Uterus (tissue), 4 donors: ENCODE results near the gene GCNT4. TPM values are rescaled to one million over a fixed set of nuclear protein-coding genes. Genes with fewer than 3 reads are reported as not detected.

Experiments used
- DNase-seq, 2 donors: peaks; one replicate each; pipeline ENCODE4 v3.0.0-alpha.2; 2019 to 2020
- H3K27ac ChIP-seq, 2 donors: fragments of 200-600 bp; sonication (generic); 1 replicate in 1 of 2; 2 replicates in 1 of 2; pipeline ENCODE4 v1.5.1; 2016 to 2018
- H3K27me3 ChIP-seq, 2 donors: fragments of 200-600 bp; sonication (generic); one replicate each; pipeline ENCODE4 v1.5.1; 2018 to 2019; ENCODE audit warnings: control low read depth in 1 of 2
- H3K36me3 ChIP-seq, 2 donors: fragments of 200-600 bp; sonication (generic); one replicate each; pipeline ENCODE4 v1.5.1; 2019; ENCODE audit warnings: control low read depth in 1 of 2
- H3K4me1 ChIP-seq, 2 donors: fragments of 200-600 bp; sonication (generic); one replicate each; pipeline ENCODE4 v1.5.1; 2018 to 2019; ENCODE audit warnings: control low read depth in 1 of 2
- H3K4me3 ChIP-seq, 2 donors: fragments of 200-600 bp; sonication (generic); 1 replicate in 1 of 2; 2 replicates in 1 of 2; pipeline ENCODE4 v1.5.1; 2018 to 2019; ENCODE audit warnings: mild to moderate bottlenecking in 1 of 2
- H3K9me3 ChIP-seq, 2 donors: fragments of 200-600 bp; sonication (generic); one replicate each; pipeline ENCODE4 v1.5.1; 2019; ENCODE audit warnings: control low read depth in 1 of 2
- CTCF ChIP-seq, 4 experiments: fragments of 200-600 bp in 2 of 4; fragments of 450-650 bp in 2 of 4; sonication (generic) in 2 of 4; IDR thresholded peaks; one replicate each; pipeline ENCODE4 v1.5.1; 2016 to 2019; ENCODE audit warnings: antibody characterized with exemption in 4 of 4, mild to moderate bottlenecking in 2 of 4, moderate library complexity in 1 of 4
- POLR2A ChIP-seq, 2 donors: fragments of 450-650 bp; IDR thresholded peaks; one replicate each; pipeline ENCODE4 v1.6.1; 2016; ENCODE audit warnings: antibody characterized with exemption in 2 of 2, mild to moderate bottlenecking in 1 of 2, moderate library complexity in 1 of 2
- intact Hi-C: fragments of 100-400 bp; cut with DNase I; formaldehyde crosslinking; loops from one replicate; pipeline ENCODE4 v1.15.1; 2023; ENCODE audit warnings: low total_unique reads
- total RNA-seq, 4 donors: library from RNA; depleted of rRNA in 3 of 4; stranded (reverse); fragments of >200 nt in 3 of 4; gene quantifications; one replicate each; pipeline versions ENCODE4 v1.1.0 to v1.2.4, GENCODE V29; 2014 to 2023
- donor health status: DM: yes; HTN: yes; CAD: no.

Gene GCNT4
- total RNA-seq, 4 donors from 2014 or later: 0.88 to 4.0 (median 2.3) TPM

- H3K4me1 ChIP-seq: peaks cover 0 to 6% of the 10 kb centered on the region in 2 donors
- H3K9me3 ChIP-seq: no peaks in the 10 kb centered on the region
- no peaks in the 10 kb centered on the region for H3K36me3 ChIP-seq
- H3K27ac ChIP-seq: no peak overlapping the region
- TF ChIP-seq POLR2A (IDR thresholded peaks at IDR 0.05) (no peak), CTCF (IDR thresholded peaks at IDR 0.05) (no peak)
- DNase-seq: no peak
- H3K4me3 ChIP-seq: no peak overlapping the region
- H3K27me3 ChIP-seq: no peaks in the 10 kb centered on the region
- intact Hi-C loops: no loop called here
Measured at GRCh38 chr5:75046366-75047142, 5.8 kb downstream of the GCNT4 start.

- TF ChIP-seq CTCF (IDR thresholded peaks at IDR 0.05) (no peak), POLR2A (IDR thresholded peaks at IDR 0.05) (no peak)
- Histone ChIP-seq H3K9me3 (no peaks in the 10 kb centered on the region), H3K4me3 (no peak overlapping the region), H3K27me3 (no peaks in the 10 kb centered on the region), H3K4me1 (no peaks in the 10 kb centered on the region), H3K27ac (no peak overlapping the region), H3K36me3 (no peaks in the 10 kb centered on the region)
- DNase-seq: no peak
- intact Hi-C loops: no loop called here
Measured at GRCh38 chr5:75045071-75045470, 7.3 kb downstream of the GCNT4 start.

- Histone ChIP-seq H3K27ac (no peak overlapping the region), H3K4me1 (no peaks in the 10 kb centered on the region), H3K36me3 (no peaks in the 10 kb centered on the region), H3K27me3 (no peaks in the 10 kb centered on the region), H3K4me3 (no peak overlapping the region), H3K9me3 (no peaks in the 10 kb centered on the region)
- TF ChIP-seq POLR2A (IDR thresholded peaks at IDR 0.05) (no peak), CTCF (IDR thresholded peaks at IDR 0.05) (no peak)
- DNase-seq: no peak
- intact Hi-C loops: no loop called here
Measured at GRCh38 chr5:75044406-75044805, 8.0 kb downstream of the GCNT4 start.

GRCh38 chr5:75043633-75044264 lies 8.6 kb downstream of the GCNT4 start:
- no peak for DNase-seq
- Histone ChIP-seq H3K4me1 (no peaks in the 10 kb centered on the region), H3K36me3 (no peaks in the 10 kb centered on the region), H3K27me3 (no peaks in the 10 kb centered on the region), H3K9me3 (no peaks in the 10 kb centered on the region), H3K4me3 (no peak overlapping the region), H3K27ac (no peak overlapping the region)
- intact Hi-C loops: no loop called here
- TF ChIP-seq POLR2A (IDR thresholded peaks at IDR 0.05) (no peak), CTCF (IDR thresholded peaks at IDR 0.05) (no peak)

- H3K9me3 ChIP-seq: no peaks in the 10 kb centered on the region
- no peak for DNase-seq
- H3K4me1 ChIP-seq: no peaks in the 10 kb centered on the region
- no peak overlapping the region for H3K4me3 ChIP-seq
- H3K27me3 ChIP-seq: no peaks in the 10 kb centered on the region
- no peak overlapping the region for H3K27ac ChIP-seq
- H3K36me3 ChIP-seq: no peaks in the 10 kb centered on the region
- intact Hi-C loops: no loop called here
- TF ChIP-seq CTCF (IDR thresholded peaks at IDR 0.05) (no peak), POLR2A (IDR thresholded peaks at IDR 0.05) (no peak)
Measured at GRCh38 chr5:75042522-75042921, 9.8 kb downstream of the GCNT4 start.
